DOHH2 (cell line): ENCODE data around the gene CLDN7.

ENCODE experiments used
- EZH2phosphoT487 ChIP-seq: fragments of 200-600 bp; sonication (generic); IDR thresholded peaks from 2 replicates; pipeline ENCODE4 v1.6.1; 2017; ENCODE audit warnings: borderline replicate concordance, mild to moderate bottlenecking, antibody characterized with exemption, low read length, moderate library complexity, mixed read lengths
- TF ChIP-seq, protein P1 (sequence below): fragments of 200-600 bp; sonication (generic); IDR thresholded peaks from one replicate; pipeline ENCODE4 v1.5.1; 2014; ENCODE audit warnings: antibody characterized with exemption, mild to moderate bottlenecking, low read depth, low read length; ENCODE audit not compliant: poor library complexity, severe bottlenecking

DNA sequence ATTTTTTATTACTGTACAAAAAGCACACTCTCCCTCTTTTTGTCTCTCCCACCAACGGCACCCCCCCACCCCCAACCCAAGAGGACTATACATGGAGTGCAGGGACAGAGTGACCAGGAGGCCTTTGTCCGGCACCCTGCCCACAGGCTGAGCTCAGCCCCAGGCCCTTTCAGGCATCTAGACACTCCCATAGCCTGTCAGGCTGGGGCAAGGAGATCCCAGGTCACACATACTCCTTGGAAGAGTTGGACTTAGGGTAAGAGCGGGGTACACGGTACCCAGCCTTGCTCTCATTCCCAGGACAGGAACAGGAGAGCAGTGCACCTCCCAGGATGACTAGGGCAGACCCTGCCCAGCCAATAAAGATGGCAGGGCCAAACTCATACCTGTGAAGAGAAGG is 2.1 kb downstream of the CLDN7 start:
- TF ChIP-seq, protein P1, sequence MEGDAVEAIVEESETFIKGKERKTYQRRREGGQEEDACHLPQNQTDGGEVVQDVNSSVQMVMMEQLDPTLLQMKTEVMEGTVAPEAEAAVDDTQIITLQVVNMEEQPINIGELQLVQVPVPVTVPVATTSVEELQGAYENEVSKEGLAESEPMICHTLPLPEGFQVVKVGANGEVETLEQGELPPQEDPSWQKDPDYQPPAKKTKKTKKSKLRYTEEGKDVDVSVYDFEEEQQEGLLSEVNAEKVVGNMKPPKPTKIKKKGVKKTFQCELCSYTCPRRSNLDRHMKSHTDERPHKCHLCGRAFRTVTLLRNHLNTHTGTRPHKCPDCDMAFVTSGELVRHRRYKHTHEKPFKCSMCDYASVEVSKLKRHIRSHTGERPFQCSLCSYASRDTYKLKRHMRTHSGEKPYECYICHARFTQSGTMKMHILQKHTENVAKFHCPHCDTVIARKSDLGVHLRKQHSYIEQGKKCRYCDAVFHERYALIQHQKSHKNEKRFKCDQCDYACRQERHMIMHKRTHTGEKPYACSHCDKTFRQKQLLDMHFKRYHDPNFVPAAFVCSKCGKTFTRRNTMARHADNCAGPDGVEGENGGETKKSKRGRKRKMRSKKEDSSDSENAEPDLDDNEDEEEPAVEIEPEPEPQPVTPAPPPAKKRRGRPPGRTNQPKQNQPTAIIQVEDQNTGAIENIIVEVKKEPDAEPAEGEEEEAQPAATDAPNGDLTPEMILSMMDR = no peak
- no peak for TF ChIP-seq EZH2phosphoT487
